Measurements from ENCODE around the gene ATP6V1F.

DNA sequence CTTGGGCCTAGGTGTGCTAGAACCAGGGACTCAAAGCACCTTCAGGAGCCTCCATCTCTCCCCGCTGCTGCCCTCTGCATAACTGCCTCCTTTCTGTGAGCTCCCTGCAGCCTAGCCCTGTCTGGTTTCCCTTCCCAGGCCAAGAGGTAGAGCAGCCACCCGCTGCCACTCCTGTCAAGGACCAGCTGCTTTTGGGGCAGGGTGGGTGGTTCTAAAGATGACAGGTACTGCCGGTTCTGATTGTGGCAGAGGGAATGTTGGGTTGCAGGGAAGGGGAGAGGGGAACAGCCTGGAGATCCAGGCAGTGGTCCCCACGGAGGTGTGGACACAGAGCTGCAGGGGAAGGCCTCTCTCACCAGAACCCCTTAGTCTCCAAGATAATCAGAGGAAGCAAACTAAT is 36.1 kb upstream of the ATP6V1F start:
- TF ChIP-seq, protein P1, sequence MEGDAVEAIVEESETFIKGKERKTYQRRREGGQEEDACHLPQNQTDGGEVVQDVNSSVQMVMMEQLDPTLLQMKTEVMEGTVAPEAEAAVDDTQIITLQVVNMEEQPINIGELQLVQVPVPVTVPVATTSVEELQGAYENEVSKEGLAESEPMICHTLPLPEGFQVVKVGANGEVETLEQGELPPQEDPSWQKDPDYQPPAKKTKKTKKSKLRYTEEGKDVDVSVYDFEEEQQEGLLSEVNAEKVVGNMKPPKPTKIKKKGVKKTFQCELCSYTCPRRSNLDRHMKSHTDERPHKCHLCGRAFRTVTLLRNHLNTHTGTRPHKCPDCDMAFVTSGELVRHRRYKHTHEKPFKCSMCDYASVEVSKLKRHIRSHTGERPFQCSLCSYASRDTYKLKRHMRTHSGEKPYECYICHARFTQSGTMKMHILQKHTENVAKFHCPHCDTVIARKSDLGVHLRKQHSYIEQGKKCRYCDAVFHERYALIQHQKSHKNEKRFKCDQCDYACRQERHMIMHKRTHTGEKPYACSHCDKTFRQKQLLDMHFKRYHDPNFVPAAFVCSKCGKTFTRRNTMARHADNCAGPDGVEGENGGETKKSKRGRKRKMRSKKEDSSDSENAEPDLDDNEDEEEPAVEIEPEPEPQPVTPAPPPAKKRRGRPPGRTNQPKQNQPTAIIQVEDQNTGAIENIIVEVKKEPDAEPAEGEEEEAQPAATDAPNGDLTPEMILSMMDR (IDR thresholded peaks at IDR 0.05) = no peak
- TF ChIP-seq POLR2A (IDR thresholded peaks at IDR 0.05) = no peak
